Fibroblast of mammary gland (primary cell): Measurements from ENCODE around the gene PLVAP.

ENCODE experiments used
- DNase-seq: peaks from one replicate; pipeline ENCODE4 v3.0.0-alpha.2; 2010; ENCODE audit warnings: low read depth
- H3K4me3 ChIP-seq: 2 replicates; pipeline ENCODE4 v1.5.1; 2011; ENCODE audit warnings: low read depth, mild to moderate bottlenecking, low read length, moderate library complexity; ENCODE audit not compliant: control insufficient read depth
- TF ChIP-seq, protein P1 (sequence below): conservative IDR thresholded peaks from 2 replicates; pipeline ENCODE4 v1.5.1; 2011; ENCODE audit warnings: low read depth, low read length, inconsistent platforms; ENCODE audit not compliant: control insufficient read depth, insufficient read depth

PLVAP gene

GRCh38 chr19:17357078-17357666 lies 20.0 kb downstream of the PLVAP start:
- TF ChIP-seq, protein P1, sequence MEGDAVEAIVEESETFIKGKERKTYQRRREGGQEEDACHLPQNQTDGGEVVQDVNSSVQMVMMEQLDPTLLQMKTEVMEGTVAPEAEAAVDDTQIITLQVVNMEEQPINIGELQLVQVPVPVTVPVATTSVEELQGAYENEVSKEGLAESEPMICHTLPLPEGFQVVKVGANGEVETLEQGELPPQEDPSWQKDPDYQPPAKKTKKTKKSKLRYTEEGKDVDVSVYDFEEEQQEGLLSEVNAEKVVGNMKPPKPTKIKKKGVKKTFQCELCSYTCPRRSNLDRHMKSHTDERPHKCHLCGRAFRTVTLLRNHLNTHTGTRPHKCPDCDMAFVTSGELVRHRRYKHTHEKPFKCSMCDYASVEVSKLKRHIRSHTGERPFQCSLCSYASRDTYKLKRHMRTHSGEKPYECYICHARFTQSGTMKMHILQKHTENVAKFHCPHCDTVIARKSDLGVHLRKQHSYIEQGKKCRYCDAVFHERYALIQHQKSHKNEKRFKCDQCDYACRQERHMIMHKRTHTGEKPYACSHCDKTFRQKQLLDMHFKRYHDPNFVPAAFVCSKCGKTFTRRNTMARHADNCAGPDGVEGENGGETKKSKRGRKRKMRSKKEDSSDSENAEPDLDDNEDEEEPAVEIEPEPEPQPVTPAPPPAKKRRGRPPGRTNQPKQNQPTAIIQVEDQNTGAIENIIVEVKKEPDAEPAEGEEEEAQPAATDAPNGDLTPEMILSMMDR, result no peak
- no peak for DNase-seq
- H3K4me3 ChIP-seq, result no peak overlapping the region

DNA sequence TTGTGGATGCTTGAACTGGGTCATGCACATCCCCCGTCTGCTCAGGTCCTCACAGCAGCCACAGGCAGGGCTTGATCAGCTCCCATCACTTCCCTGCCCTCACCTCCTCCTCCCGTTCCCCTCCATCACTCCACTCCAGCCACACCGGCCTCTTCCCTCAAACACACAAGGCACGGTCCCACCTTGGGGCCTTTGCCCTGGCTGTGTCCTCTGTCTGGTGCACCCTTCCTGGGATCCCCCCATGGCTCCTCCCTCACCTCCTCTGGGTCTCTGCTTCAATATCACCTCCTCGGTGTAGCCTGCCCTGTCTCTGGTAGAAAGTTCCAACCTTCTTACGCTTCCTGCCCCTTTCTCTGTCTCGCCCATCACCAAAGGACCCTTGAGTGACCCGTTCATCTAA lies 23.8 kb downstream of the PLVAP start:
- no peak overlapping the region for H3K4me3 ChIP-seq
- DNase-seq, result no peak
- TF ChIP-seq, protein P1, result no peak

DNA sequence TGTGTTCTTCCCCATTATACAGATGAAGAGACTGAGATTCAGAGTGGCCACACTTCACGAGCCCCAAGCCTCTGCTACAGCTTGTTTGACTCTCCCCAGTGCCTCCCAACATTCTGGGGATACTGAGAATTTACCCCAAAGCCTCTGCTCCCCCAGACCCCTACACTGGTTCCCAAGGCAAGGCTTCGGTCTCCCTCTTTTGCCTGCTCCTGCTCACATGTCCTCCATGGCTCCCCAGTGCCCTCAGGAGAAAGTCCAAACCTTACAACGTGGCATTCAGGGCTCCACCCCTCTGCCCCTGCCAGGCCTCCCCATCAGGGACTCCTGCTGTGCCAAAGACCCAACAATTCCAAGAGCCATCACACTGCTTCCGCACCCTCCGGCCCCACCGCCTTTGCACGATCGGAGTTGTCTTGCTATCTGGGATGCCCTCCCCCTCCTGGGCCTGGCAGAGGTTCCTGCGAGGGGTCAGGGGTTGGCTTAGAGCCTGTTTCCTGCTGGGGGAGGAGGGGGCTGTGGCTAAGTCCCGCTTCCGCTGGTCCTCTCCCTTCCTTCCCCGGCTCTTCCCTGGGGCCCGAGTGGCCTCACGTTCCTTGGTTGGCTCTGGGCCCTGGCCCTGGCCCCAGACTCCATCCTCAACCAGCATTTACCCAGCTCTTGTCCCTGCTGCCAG lies 24.4 kb downstream of the PLVAP start:
- H3K4me3 ChIP-seq, result no peak overlapping the region
- DNase-seq, result no peak
- TF ChIP-seq, protein P1, result no peak

DNA sequence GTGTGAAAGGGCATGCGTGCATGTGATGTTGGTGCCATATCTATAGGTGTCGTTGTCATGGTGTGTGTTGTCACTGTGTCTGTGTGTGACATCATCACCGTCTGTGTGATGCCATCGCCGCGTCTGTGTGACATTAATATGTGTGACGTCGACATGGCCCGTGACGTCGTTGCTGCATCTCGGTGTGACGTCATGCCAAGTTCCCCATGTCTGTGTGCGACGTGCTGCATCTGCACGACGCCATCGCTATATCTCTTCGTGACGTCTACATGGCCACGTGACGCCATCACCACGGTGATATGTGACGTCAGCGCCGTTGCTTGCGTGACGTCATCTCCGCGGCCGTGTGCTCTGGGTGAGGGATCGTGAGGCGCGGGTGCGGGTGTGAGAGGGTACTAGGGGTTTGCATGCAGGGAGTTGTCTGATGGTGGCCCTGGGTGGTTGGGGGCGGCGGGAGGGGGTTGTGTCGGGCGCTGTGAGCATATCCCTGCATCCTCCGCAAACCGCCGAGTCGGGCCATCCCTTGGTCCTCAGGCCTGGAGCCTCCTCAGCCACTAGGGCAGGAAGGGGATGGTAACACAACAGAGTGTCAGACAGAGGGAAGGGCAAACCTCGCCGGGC lies 25.2 kb downstream of the PLVAP start:
- DNase-seq, result no peak
- TF ChIP-seq, protein P1, result no peak
- no peak overlapping the region for H3K4me3 ChIP-seq

DNA sequence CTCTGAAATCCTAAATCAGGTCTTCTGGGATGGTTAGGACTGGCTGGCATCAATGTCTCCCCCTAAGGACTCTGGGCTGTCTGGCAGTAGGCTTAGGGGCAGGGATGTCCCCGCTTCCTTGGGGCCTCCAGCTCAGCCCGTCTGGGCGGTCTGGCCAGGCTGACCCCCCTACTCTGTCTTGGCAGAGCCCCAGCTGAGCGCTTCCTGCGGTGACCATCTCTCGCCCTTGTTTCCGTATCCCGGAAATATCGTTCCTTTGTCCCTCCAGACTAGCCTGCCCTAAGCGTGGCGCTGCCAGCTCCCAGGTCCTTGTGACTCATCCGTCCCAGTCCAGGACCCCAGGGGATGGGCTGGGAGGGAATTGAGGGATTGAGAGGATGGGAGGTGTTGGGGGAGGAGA lies 28.4 kb downstream of the PLVAP start:
- no peak overlapping the region for H3K4me3 ChIP-seq
- peak; percentile 67 for DNase-seq
- TF ChIP-seq, protein P1, result no peak

DNA sequence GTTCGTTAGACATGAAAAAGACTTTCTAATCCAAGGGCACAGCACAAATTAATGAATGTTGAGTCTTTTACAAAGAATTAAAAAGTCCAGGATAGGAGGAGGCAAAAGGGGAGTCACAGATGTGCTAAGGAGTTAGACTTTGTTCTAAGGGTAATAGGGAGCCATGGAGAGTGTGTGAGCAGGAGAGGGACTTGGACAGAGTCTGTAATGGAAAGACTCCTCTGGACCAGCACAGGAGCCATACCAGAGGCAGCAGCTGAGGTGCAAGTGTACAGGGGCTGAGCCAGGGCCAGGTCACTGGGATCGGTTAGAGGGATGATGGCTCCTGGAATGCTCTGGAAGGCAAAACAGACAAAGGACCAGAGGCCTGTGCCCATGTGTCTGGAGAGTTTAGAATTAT lies 29.3 kb downstream of the PLVAP start:
- H3K4me3 ChIP-seq, result no peak overlapping the region
- TF ChIP-seq, protein P1, result no peak
- no peak for DNase-seq
